Gastrocnemius medialis (tissue), 4 donors: ENCODE results near the gene STS.

ENCODE experiments used
- POLR2A ChIP-seq, 2 donors: fragments of 450-650 bp; IDR thresholded peaks; one replicate each; pipeline ENCODE4 v1.6.1; 2017; ENCODE audit warnings: antibody characterized with exemption in 2 of 2, mild to moderate bottlenecking in 2 of 2, moderate library complexity in 2 of 2
- TF ChIP-seq, protein P1 (sequence below), 5 experiments: fragments of 450-650 bp in 3 of 5; fragments of 200-600 bp in 2 of 5; sonication (generic) in 2 of 5; IDR thresholded peaks in 4 of 5; conservative IDR thresholded peaks in 1 of 5; 1 replicate in 4 of 5; 2 replicates in 1 of 5; pipeline ENCODE4 v1.5.1; 2016 to 2019; ENCODE audit warnings: antibody characterized with exemption in 5 of 5, mild to moderate bottlenecking in 3 of 5, moderate library complexity in 3 of 5

DNA sequence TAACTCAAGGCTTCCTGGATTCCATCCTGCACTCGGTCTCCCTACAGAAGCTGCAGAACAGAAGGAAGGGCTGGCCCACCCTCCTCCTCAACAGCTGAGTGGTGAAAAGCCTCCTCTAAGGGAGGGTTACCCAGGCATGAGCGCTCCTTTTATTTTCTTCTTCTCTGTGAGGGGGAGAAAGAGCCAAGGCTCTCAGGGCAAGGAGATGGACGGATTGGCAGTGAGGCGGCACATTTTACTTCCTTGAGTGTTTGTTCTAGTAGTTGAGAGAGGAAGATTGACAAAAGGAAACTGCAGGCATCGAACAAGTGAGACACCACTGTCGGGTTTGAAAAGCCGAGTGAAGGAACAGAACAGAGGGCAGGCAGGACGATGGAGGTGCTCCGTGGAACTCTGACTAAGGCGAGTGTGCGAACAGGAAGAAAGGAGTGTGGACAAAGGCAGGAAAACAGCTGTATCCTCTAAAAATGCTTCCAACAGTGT, 38.4 kb upstream of the STS start:
- TF ChIP-seq, protein P1, sequence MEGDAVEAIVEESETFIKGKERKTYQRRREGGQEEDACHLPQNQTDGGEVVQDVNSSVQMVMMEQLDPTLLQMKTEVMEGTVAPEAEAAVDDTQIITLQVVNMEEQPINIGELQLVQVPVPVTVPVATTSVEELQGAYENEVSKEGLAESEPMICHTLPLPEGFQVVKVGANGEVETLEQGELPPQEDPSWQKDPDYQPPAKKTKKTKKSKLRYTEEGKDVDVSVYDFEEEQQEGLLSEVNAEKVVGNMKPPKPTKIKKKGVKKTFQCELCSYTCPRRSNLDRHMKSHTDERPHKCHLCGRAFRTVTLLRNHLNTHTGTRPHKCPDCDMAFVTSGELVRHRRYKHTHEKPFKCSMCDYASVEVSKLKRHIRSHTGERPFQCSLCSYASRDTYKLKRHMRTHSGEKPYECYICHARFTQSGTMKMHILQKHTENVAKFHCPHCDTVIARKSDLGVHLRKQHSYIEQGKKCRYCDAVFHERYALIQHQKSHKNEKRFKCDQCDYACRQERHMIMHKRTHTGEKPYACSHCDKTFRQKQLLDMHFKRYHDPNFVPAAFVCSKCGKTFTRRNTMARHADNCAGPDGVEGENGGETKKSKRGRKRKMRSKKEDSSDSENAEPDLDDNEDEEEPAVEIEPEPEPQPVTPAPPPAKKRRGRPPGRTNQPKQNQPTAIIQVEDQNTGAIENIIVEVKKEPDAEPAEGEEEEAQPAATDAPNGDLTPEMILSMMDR (IDR thresholded peaks at IDR 0.05 in 4 of 5, conservative IDR thresholded peaks at IDR 0.05 in 1 of 5): no peak
- TF ChIP-seq POLR2A (IDR thresholded peaks at IDR 0.05): no peak
